GM12873 (cell line): ENCODE data around the gene FIGNL2.

Source experiments
- TF ChIP-seq, protein P1 (sequence below): IDR thresholded peaks from 2 replicates; pipeline ENCODE4 v1.5.1; 2012; ENCODE audit warnings: low read depth, mild to moderate bottlenecking, moderate library complexity, low read length, control low read depth; ENCODE audit not compliant: insufficient read depth; ENCODE audit errors: missing control alignments

Gene FIGNL2

DNA sequence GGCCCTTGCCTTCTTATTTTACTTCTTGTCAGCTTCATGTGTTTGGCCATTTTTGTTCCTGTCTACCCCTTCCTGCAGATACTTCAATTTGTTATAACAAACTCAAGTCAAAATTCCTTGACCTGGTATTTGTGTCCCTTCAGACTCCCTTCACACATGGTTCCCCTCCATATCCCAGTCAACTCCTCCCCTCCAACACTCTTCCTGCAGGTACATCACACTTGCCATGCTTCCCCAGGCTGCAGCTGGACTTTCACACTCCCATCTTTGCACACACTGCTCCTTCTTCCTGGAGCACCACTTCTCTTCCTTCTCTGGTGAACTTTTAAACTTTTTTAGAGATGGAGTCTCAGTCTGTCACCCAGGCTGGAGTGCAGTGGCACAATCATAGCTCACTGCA lies 18.9 kb upstream of the FIGNL2 start:
- TF ChIP-seq, protein P1, sequence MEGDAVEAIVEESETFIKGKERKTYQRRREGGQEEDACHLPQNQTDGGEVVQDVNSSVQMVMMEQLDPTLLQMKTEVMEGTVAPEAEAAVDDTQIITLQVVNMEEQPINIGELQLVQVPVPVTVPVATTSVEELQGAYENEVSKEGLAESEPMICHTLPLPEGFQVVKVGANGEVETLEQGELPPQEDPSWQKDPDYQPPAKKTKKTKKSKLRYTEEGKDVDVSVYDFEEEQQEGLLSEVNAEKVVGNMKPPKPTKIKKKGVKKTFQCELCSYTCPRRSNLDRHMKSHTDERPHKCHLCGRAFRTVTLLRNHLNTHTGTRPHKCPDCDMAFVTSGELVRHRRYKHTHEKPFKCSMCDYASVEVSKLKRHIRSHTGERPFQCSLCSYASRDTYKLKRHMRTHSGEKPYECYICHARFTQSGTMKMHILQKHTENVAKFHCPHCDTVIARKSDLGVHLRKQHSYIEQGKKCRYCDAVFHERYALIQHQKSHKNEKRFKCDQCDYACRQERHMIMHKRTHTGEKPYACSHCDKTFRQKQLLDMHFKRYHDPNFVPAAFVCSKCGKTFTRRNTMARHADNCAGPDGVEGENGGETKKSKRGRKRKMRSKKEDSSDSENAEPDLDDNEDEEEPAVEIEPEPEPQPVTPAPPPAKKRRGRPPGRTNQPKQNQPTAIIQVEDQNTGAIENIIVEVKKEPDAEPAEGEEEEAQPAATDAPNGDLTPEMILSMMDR: no peak

DNA sequence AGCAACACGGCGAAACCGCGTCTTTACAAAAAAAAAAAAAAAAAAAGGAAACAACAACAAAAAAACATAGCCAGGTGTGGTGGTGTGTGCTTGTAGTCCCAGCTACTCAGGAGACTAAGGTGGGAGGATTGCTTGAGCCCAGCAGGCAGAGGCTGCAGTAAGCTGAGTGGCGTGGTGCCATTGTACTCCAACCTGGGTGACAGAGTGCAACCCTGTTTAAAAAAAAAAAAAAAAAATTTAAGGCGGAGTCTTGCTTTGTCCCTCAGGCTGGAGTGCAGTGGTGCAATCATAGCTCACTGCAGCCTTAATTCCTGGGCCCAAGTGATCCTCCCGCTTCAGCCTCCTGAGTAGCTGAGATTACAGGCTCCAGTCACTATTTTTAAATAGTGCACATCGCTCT lies 18.2 kb upstream of the FIGNL2 start:
- TF ChIP-seq, protein P1: no peak

DNA sequence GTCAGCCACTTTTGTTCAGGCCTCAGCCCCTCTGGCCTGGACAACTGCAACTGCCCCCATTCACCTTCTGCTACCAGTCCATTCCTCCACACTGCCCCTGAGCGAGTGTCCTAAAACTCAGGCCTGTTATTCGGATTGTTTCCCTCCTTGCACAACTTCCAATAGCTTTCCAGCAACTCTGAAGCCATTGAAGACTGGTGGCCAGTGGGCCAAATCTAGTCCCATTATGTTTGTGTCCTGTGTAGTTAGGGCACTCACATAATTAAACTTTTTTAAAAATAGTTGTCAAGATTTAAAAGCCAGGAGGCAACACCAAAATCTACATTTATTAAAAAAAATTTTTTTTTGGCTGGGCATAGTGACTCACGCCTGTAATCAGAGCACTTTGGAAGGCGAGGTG lies 17.8 kb upstream of the FIGNL2 start:
- TF ChIP-seq, protein P1: no peak

DNA sequence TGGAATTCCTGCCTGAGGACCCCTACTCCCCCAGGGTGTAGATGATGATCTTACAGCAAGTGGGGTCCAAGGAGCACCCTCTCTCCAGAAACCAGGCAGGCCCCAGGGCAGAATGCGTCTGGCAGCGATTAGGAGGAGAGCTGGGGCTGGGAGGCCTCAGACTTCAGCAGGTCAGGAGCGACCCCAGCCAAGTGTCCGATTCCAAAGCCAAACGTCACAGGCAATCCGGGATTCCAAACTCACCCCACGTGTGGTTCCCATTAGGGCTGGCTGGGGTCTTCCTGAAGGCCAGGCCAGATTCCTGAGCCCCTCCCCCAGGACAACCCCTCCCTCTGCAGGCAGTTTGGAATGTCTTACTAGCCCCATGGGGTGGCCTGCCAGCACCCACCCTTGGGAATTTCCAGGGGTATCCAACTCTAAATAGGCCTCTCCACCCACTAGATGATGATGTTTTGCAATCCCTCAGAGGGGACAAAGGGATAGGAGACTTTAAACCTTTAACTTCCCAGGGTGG lies 17.3 kb upstream of the FIGNL2 start:
- TF ChIP-seq, protein P1: no peak

DNA sequence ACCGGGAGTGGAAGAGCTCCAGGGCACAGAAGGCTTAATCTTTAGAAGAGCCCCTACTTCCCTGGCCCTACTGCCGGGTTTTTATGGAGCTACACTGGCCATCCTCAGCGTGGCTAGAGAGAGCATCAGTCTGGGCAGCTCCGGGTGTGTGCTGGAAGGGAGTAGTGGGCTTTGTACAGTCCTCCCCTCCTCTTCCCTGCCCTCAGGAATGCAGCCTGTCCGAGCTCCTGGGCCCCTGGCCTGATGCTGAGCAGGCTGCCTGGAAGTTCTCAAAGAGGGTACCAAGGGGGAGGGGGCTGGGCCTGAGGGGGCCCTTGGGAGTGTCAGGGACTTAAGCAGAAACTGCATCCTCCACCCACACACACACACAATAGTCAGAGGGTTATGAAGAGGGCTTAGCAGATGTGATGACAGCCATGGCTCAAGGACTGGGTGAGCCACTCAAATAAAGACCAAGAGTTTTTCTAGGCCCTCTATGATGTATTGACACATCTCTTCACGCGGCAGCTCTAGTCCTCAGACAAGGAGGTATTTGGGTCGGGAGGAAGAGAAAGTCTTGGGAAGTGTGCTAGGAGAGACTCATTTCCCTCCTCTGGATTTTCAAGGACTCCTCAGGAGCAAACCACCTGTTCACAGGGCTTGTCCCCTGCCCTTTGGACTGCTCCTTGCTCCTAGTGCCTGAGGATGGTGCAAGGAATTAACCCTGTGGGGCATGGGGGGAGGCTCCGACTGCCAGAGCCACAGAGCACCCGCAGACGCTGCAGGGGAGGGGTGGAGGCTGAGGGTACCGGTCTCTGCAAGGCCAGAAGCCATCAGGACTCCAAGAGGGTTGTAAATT lies 16.5 kb upstream of the FIGNL2 start:
- TF ChIP-seq, protein P1: no peak

DNA sequence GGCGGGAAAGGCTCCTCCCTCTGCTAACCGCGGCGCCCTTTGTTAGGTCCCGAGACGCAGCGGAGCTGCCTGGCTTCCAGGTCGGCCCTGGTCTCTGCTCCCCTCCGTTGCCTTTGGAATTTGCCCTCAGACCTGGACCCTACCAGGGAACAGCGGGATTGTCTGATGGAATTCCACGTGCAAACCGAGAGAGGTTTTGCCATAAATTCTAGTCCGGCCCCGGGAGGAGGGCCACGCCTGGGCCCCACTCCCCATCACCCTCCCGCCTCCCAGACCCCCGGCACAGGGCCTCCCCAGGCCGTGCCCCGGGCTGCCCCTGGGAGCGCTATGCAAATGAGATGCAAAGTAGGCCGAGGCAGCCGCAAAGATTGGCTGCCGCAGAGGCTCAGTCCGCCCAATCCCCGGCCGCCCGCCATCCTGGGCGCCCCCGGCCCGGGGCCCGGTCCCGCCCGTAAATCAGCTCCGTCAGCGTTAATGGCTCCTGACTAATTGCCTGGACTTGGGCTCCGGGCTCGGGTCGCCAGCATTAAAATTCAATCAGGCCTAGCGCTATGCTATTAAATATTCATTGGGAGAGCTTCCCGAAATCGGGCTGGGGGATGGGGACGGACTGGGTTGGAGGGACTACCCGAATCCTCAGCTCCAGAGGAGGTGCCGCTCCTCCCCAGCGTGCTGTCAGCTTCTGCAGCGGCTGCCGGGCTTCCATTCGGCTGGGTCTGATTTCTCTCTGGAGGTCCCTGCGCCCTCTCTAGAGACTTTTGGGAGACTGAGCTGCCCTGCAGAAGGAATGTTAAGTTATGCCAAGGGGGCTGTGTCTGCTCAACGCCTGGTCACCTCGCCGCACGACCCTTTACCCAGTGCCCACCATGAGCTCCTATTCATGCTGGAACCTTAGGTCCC lies 15.7 kb upstream of the FIGNL2 start:
- TF ChIP-seq, protein P1: no peak
